Measurements from ENCODE around the gene PIEZO2. TPM values are rescaled to one million over a fixed set of nuclear protein-coding genes. Genes with fewer than 3 reads are reported as not detected.

Gene PIEZO2
- total and polyA plus RNA-seq, 2 donors (not counting 1 experiment from before 2014, with no cell fraction given): not detected

DNA sequence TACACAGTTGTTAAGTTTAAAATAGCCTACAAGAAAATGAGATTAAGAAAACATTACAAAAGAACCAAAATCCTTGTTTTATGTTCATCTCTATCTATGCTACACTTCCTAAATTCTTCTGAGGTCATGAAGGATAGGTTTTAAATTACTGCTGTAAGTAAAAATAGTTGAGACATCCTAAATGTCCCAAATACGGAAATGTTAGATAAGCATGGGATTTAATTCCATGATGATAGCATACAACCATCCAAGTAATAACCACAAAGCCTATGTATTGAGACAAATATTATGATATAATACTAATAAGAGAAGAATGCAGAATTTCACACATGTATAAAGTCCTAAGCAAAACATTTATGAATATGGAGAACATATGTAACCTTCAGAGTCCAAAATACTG, 34.1 kb downstream of the PIEZO2 start:
- H3K4me3 ChIP-seq (ENCODE audit: control extremely low read depth in 1 of 5, extremely low read depth in 1 of 5, insufficient read depth in 1 of 5, low read depth in 2 of 5, low read length in 4 of 5): no peak overlapping the region
- H3K27ac ChIP-seq (ENCODE audit: low read length in 2 of 2): no peak overlapping the region
- H3K4me1 Mint-ChIP-seq: no peaks in the 10 kb centered on the region
- no peak overlapping the region for H3K9ac ChIP-seq (ENCODE audit: low read length)
- no peak overlapping the region for H3K4me2 ChIP-seq (replicated peaks; ENCODE audit: low read depth, low read length, poor library complexity, severe bottlenecking)
- H3K4me1 ChIP-seq (ENCODE audit: control insufficient read depth in 2 of 2, insufficient read depth in 2 of 2, low read length in 2 of 2): no peaks in the 10 kb centered on the region
- intact Hi-C loops (cut with micrococcal nuclease): no loop called here
- WGBS (ENCODE audit: insufficient coverage): no CpG with 5 or more reads among the region's 1 CpG
- H3K4me3 Mint-ChIP-seq: no peak overlapping the region
- H3K9me3 Mint-ChIP-seq (ENCODE audit: insufficient read depth): no peaks in the 10 kb centered on the region
- no peaks in the 10 kb centered on the region for H3K79me2 ChIP-seq (ENCODE audit: control insufficient read depth, insufficient read depth, low read length)
- H3K36me3 ChIP-seq (replicated peaks in 1 of 2; ENCODE audit: control extremely low read depth in 1 of 2, control insufficient read depth in 1 of 2, extremely low read depth in 1 of 2, insufficient read depth in 2 of 2, low read length in 1 of 2): no peaks in the 10 kb centered on the region
- TF ChIP-seq EZH2 (IDR thresholded peaks at IDR 0.05; ENCODE audit: borderline replicate concordance, insufficient read depth, low read depth, low read length, poor library complexity, severe bottlenecking): no peak
- TF ChIP-seq, protein P1, sequence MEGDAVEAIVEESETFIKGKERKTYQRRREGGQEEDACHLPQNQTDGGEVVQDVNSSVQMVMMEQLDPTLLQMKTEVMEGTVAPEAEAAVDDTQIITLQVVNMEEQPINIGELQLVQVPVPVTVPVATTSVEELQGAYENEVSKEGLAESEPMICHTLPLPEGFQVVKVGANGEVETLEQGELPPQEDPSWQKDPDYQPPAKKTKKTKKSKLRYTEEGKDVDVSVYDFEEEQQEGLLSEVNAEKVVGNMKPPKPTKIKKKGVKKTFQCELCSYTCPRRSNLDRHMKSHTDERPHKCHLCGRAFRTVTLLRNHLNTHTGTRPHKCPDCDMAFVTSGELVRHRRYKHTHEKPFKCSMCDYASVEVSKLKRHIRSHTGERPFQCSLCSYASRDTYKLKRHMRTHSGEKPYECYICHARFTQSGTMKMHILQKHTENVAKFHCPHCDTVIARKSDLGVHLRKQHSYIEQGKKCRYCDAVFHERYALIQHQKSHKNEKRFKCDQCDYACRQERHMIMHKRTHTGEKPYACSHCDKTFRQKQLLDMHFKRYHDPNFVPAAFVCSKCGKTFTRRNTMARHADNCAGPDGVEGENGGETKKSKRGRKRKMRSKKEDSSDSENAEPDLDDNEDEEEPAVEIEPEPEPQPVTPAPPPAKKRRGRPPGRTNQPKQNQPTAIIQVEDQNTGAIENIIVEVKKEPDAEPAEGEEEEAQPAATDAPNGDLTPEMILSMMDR (IDR thresholded peaks at IDR 0.05): no peak
- H3K27ac Mint-ChIP-seq: no peak overlapping the region
- no peak for DNase-seq
- no peak overlapping the region for H2AFZ ChIP-seq (ENCODE audit: insufficient read depth, low read depth, low read length, poor library complexity, severe bottlenecking)
- CTCF ChIA-PET: no interaction called here
- no peaks in the 10 kb centered on the region for H4K20me1 ChIP-seq (ENCODE audit: control insufficient read depth, insufficient read depth, low read length, poor library complexity, severe bottlenecking)
- no peaks in the 10 kb centered on the region for H3K27me3 Mint-ChIP-seq
- H3K27me3 ChIP-seq (replicated peaks in 1 of 4; ENCODE audit: control extremely low read depth in 1 of 4, control insufficient read depth in 3 of 4, insufficient read depth in 4 of 4, low read length in 3 of 4): no peaks in the 10 kb centered on the region
- POLR2A ChIA-PET: no interaction called here
- ATAC-seq (ENCODE audit: low read depth): no peak
- H3K9me3 ChIP-seq (ENCODE audit: control extremely low read depth in 1 of 3, control insufficient read depth in 2 of 3, insufficient read depth in 1 of 3, low read length in 2 of 3): peaks cover 0 to 3% (median 0%) of the 10 kb centered on the region in 3 donors

DNA sequence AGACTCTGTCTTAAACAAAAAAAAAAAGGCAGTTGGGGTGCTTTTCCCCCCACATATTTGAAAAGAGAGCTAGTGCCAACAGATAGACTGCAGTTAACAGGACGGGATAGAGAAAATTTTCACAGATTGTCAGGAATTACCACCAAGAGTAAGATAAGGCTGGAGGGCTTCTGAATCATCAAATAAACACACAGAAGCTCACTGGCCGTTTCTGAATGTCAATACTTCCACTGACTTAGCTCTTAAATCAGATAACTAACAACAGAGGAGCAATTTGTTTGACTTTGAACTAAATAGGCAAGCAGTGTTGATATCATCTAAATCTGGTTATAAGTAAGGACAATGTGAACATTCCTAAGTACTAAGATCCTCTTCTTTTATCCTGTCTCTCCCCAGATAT, 34.7 kb downstream of the PIEZO2 start:
- intact Hi-C loops (cut with micrococcal nuclease): no loop called here
- no peaks in the 10 kb centered on the region for H3K9me3 Mint-ChIP-seq (ENCODE audit: insufficient read depth)
- Histone ChIP-seq H3K27me3 (replicated peaks in 1 of 4; ENCODE audit: control extremely low read depth in 1 of 4, control insufficient read depth in 3 of 4, insufficient read depth in 4 of 4, low read length in 3 of 4) (no peaks in the 10 kb centered on the region), H3K27ac (ENCODE audit: low read length in 2 of 2) (no peak overlapping the region), H3K79me2 (ENCODE audit: control insufficient read depth, insufficient read depth, low read length) (no peaks in the 10 kb centered on the region), H3K4me1 (ENCODE audit: control insufficient read depth in 2 of 2, insufficient read depth in 2 of 2, low read length in 2 of 2) (no peaks in the 10 kb centered on the region), H3K4me2 (replicated peaks; ENCODE audit: low read depth, low read length, poor library complexity, severe bottlenecking) (no peak overlapping the region), H3K36me3 (replicated peaks in 1 of 2; ENCODE audit: control extremely low read depth in 1 of 2, control insufficient read depth in 1 of 2, extremely low read depth in 1 of 2, insufficient read depth in 2 of 2, low read length in 1 of 2) (no peaks in the 10 kb centered on the region), H3K9me3 (ENCODE audit: control extremely low read depth in 1 of 3, control insufficient read depth in 2 of 3, insufficient read depth in 1 of 3, low read length in 2 of 3) (peaks cover 0 to 3% (median 0%) of the 10 kb centered on the region in 3 donors), H3K9ac (ENCODE audit: low read length) (no peak overlapping the region), H3K4me3 (ENCODE audit: control extremely low read depth in 1 of 5, extremely low read depth in 1 of 5, insufficient read depth in 1 of 5, low read depth in 2 of 5, low read length in 4 of 5) (no peak overlapping the region), H4K20me1 (ENCODE audit: control insufficient read depth, insufficient read depth, low read length, poor library complexity, severe bottlenecking) (no peaks in the 10 kb centered on the region), H2AFZ (ENCODE audit: insufficient read depth, low read depth, low read length, poor library complexity, severe bottlenecking) (no peak overlapping the region)
- DNase-seq: no peak
- WGBS (ENCODE audit: insufficient coverage): no CpG with 5 or more reads among the region's 2 CpGs
- no peak overlapping the region for H3K27ac Mint-ChIP-seq
- no peak for ATAC-seq (ENCODE audit: low read depth)
- H3K4me3 Mint-ChIP-seq: no peak overlapping the region
- H3K4me1 Mint-ChIP-seq: no peaks in the 10 kb centered on the region
- no peaks in the 10 kb centered on the region for H3K27me3 Mint-ChIP-seq
- POLR2A ChIA-PET: no interaction called here
- CTCF ChIA-PET: no interaction called here
- TF ChIP-seq, protein P1 (IDR thresholded peaks at IDR 0.05): no peak
- no peak for TF ChIP-seq EZH2 (IDR thresholded peaks at IDR 0.05; ENCODE audit: borderline replicate concordance, insufficient read depth, low read depth, low read length, poor library complexity, severe bottlenecking)

All from B cell (primary cell).